GM23248 (cell line): ENCODE measurements around the gene NDUFAF3. TPM values are rescaled to one million over a fixed set of nuclear protein-coding genes. Genes with fewer than 3 reads are reported as not detected.

Experiments
- DNase-seq: peaks from one replicate; pipeline ENCODE4 v3.0.0-alpha.2; 2015
- H2AFZ ChIP-seq: fragments of 200-600 bp; sonication (generic); 2 replicates; pipeline ENCODE4 v1.6.1; 2016; ENCODE audit warnings: antibody characterized with exemption
- H3F3A ChIP-seq: fragments of 200-600 bp; sonication (generic); 2 replicates; pipeline ENCODE4 v1.6.1; 2016; ENCODE audit warnings: mild to moderate bottlenecking, antibody characterized with exemption, mixed run types; ENCODE audit not compliant: insufficient read depth
- H3K27ac ChIP-seq: fragments of 200-600 bp; sonication (generic); 2 replicates; pipeline ENCODE4 v1.5.1; 2016; ENCODE audit warnings: mild to moderate bottlenecking
- H3K27me3 ChIP-seq: fragments of 200-600 bp; sonication (generic); replicated peaks from 2 replicates; pipeline ENCODE4 v1.6.1; 2016; ENCODE audit warnings: mild to moderate bottlenecking; ENCODE audit not compliant: insufficient read depth
- H3K36me3 ChIP-seq: fragments of 200-600 bp; sonication (generic); 2 replicates; pipeline ENCODE4 v1.6.1; 2016; ENCODE audit warnings: low read depth, mild to moderate bottlenecking
- H3K4me1 ChIP-seq: fragments of 200-600 bp; sonication (generic); 2 replicates; pipeline ENCODE4 v1.6.1; 2016; ENCODE audit warnings: mild to moderate bottlenecking; ENCODE audit not compliant: insufficient read depth
- H3K4me2 ChIP-seq: fragments of 200-600 bp; sonication (generic); one replicate; pipeline ENCODE4 v1.6.1; 2016; ENCODE audit warnings: mild to moderate bottlenecking; ENCODE audit not compliant: unreplicated experiment
- H3K4me3 ChIP-seq: fragments of 200-600 bp; sonication (generic); 2 replicates; pipeline ENCODE4 v1.5.1; 2016; ENCODE audit warnings: mild to moderate bottlenecking
- H3K79me2 ChIP-seq: fragments of 200-600 bp; sonication (generic); 2 replicates; pipeline ENCODE4 v1.6.1; 2016; ENCODE audit warnings: mild to moderate bottlenecking; ENCODE audit not compliant: insufficient read depth
- H3K9ac ChIP-seq: fragments of 200-600 bp; sonication (generic); 2 replicates; pipeline ENCODE4 v1.6.1; 2016; ENCODE audit warnings: mild to moderate bottlenecking
- H3K9me2 ChIP-seq: fragments of 200-600 bp; sonication (generic); 2 replicates; pipeline ENCODE4 v1.6.1; 2016; ENCODE audit warnings: mixed run types, mild to moderate bottlenecking, moderate library complexity; ENCODE audit not compliant: insufficient read depth
- H3K9me3 ChIP-seq: fragments of 200-600 bp; sonication (generic); one replicate; pipeline ENCODE4 v1.6.1; 2017; ENCODE audit warnings: low read depth
- H4K20me1 ChIP-seq: fragments of 200-600 bp; sonication (generic); 2 replicates; pipeline ENCODE4 v1.6.0; 2016; ENCODE audit not compliant: insufficient read depth
- EZH2 ChIP-seq: fragments of 200-600 bp; sonication (generic); IDR thresholded peaks from 2 replicates; pipeline ENCODE4 v1.6.1; 2018; ENCODE audit warnings: antibody characterized with exemption, mild to moderate bottlenecking; ENCODE audit not compliant: insufficient read depth, poor library complexity, severe bottlenecking
- EZH2phosphoT487 ChIP-seq: fragments of 200-600 bp; sonication (generic); IDR thresholded peaks from 2 replicates; pipeline ENCODE4 v1.6.1; 2018; ENCODE audit warnings: antibody characterized with exemption, moderate library complexity, mild to moderate bottlenecking, low read depth; ENCODE audit not compliant: insufficient read depth
- WGBS, 2 experiments: methylation state at CpG; one replicate each; pipeline ENCODE4 v1.1.6; 2015 to 2017; ENCODE audit warnings: low lambda C conversion rate in 2 of 2, low coverage in 1 of 2; ENCODE audit errors: missing lambda C conversion rate in 2 of 2; 5-methylcytosine and 5-hydroxymethylcytosine counted together
- in situ Hi-C: fragments of 300-500 bp; cut with MboI; formaldehyde crosslinking; loops from 2 replicates; pipeline ENCODE4 v1.15.0; 2020
- polyA plus RNA-seq: library from polyadenylated mRNA; unstranded; fragments of >200 nt; fragmentation: Nextera tagmentation; extraction: Ambion mirVana; gene quantifications from 2 replicates; pipeline ENCODE4 v1.2.1, GENCODE V29; 2016
- total RNA-seq: library from RNA; depleted of rRNA; stranded (reverse); fragments of >200 nt; shearing (Covaris generic); gene quantifications from 2 replicates; pipeline ENCODE4 v1.2.3, GENCODE V29; 2014

NDUFAF3 gene
- total and polyA plus RNA-seq, 2 experiments from 2014 or later, result 129 to 218 TPM

GRCh38 chr3:49022688-49023171 lies 809 bp downstream of the NDUFAF3 start:
- H3F3A ChIP-seq, result peaks cover 47% of the 10 kb centered on the region
- peak overlapping the region; percentile 84 for H3K4me3 ChIP-seq
- TF ChIP-seq EZH2phosphoT487, result no peak
- TF ChIP-seq EZH2, result no peak
- peak overlapping the region; percentile 76 for H3K4me2 ChIP-seq
- peak; percentile 54 for DNase-seq
- H3K9me3 ChIP-seq, result no peaks in the 10 kb centered on the region
- H3K9me2 ChIP-seq, result no peaks in the 10 kb centered on the region
- peak overlapping the region; percentile 96 for H3K9ac ChIP-seq
- peaks cover 77% of the 10 kb centered on the region for H3K79me2 ChIP-seq
- no peaks in the 10 kb centered on the region for H3K27me3 ChIP-seq
- H2AFZ ChIP-seq, result 0 out of 2 replicates have a peak overlapping the region, but pooled peaks have one; percentile 71
- peak overlapping the region; percentile 99 for H3K27ac ChIP-seq
- 11 to 20% methylated on average over 12 of the region's 12 CpGs for WGBS, 2 experiments
- no peaks in the 10 kb centered on the region for H4K20me1 ChIP-seq
- H3K4me1 ChIP-seq, result peaks cover 13% of the 10 kb centered on the region
- H3K36me3 ChIP-seq, result peaks cover 14% of the 10 kb centered on the region
- in situ Hi-C loops, result no loop called here

- no peak overlapping the region for H2AFZ ChIP-seq
- H3K4me1 ChIP-seq, result peaks cover 22% of the 10 kb centered on the region
- peaks cover 87% of the 10 kb centered on the region for H3K79me2 ChIP-seq
- H3K27ac ChIP-seq, result no peak overlapping the region
- no peaks in the 10 kb centered on the region for H4K20me1 ChIP-seq
- H3K9ac ChIP-seq, result no peak overlapping the region
- TF ChIP-seq EZH2 (no peak), EZH2phosphoT487 (no peak)
- WGBS, 2 experiments, result 86 to 88% methylated on average over 4 of the region's 4 CpGs
- H3K4me2 ChIP-seq, result no peak overlapping the region
- DNase-seq, result no peak
- peaks cover 14% of the 10 kb centered on the region for H3K36me3 ChIP-seq
- H3F3A ChIP-seq, result peaks cover 56% of the 10 kb centered on the region
- no peaks in the 10 kb centered on the region for H3K9me3 ChIP-seq
- H3K9me2 ChIP-seq, result no peaks in the 10 kb centered on the region
- in situ Hi-C loops, result no loop called here
- no peak overlapping the region for H3K4me3 ChIP-seq
- H3K27me3 ChIP-seq, result no peaks in the 10 kb centered on the region
These were observed 1.9 kb downstream of the NDUFAF3 start for GRCh38 chr3:49023775-49024174.

- Histone ChIP-seq H3K9ac (no peak overlapping the region), H3K9me3 (no peaks in the 10 kb centered on the region), H3K4me1 (peaks cover 22% of the 10 kb centered on the region), H4K20me1 (no peaks in the 10 kb centered on the region), H3K4me3 (no peak overlapping the region), H3K4me2 (no peak overlapping the region), H3F3A (peaks cover 53% of the 10 kb centered on the region), H3K27me3 (no peaks in the 10 kb centered on the region), H3K36me3 (peaks cover 14% of the 10 kb centered on the region), H3K79me2 (peaks cover 85% of the 10 kb centered on the region), H2AFZ (no peak overlapping the region), H3K27ac (no peak overlapping the region), H3K9me2 (no peaks in the 10 kb centered on the region)
- in situ Hi-C loops, result no loop called here
- WGBS, 2 experiments, result 83 to 91% methylated on average over 5 of the region's 5 CpGs
- TF ChIP-seq EZH2 (no peak), EZH2phosphoT487 (no peak)
- no peak for DNase-seq
These were observed 2.5 kb downstream of the NDUFAF3 start for GRCh38 chr3:49024449-49024848.

GRCh38 chr3:49025005-49025792 lies 3.3 kb downstream of the NDUFAF3 start:
- no peak overlapping the region for H3K9ac ChIP-seq
- H3K36me3 ChIP-seq, result peaks cover 21% of the 10 kb centered on the region
- peaks cover 22% of the 10 kb centered on the region for H3K4me1 ChIP-seq
- no peaks in the 10 kb centered on the region for H4K20me1 ChIP-seq
- H3K9me3 ChIP-seq, result no peaks in the 10 kb centered on the region
- in situ Hi-C loops, result no loop called here
- WGBS, 2 experiments, result 47 to 48% methylated on average over 13 of the region's 13 CpGs
- H3K4me2 ChIP-seq, result no peak overlapping the region
- no peaks in the 10 kb centered on the region for H3K9me2 ChIP-seq
- no peak overlapping the region for H2AFZ ChIP-seq
- peaks cover 77% of the 10 kb centered on the region for H3K79me2 ChIP-seq
- no peak overlapping the region for H3K4me3 ChIP-seq
- no peaks in the 10 kb centered on the region for H3K27me3 ChIP-seq
- H3K27ac ChIP-seq, result no peak overlapping the region; the same call in 1 of the 2 replicates
- TF ChIP-seq EZH2phosphoT487 (no peak), EZH2 (no peak)
- peak; percentile 37 for DNase-seq
- H3F3A ChIP-seq, result peaks cover 57% of the 10 kb centered on the region
